Measurements from ENCODE around the gene AKAP13. TPM values are rescaled to one million over a fixed set of nuclear protein-coding genes. Genes with fewer than 3 reads are reported as not detected.

Gene AKAP13
- total RNA-seq, 1 donor, result 346 TPM

DNA sequence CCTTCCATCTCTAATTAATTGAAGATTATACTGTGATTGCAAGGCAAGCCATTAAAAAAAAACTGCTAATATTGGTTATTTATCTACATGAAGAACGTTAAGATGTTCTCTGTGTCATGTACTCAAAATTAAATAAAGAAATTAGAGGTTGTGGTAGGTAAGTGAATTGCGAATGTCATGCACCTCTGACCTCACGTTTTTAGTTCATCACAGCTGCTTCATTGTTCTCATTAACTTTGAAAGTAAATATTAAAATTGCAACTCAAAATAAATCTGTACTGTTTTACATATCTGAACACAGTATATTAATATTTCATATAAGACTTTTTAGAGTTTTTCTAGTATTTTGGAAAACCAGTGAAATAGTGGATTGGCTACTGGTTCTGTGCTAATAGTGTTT, 320.4 kb downstream of the AKAP13 start:
- Histone ChIP-seq H3K4me1 (ENCODE audit: insufficient read depth, low read length) (peaks cover 51% of the 10 kb centered on the region), H3K4me3 (ENCODE audit: low read length) (no peak overlapping the region), H3K27me3 (ENCODE audit: insufficient read depth, low read length) (no peaks in the 10 kb centered on the region), H3K9me3 (ENCODE audit: low read depth, low read length) (no peaks in the 10 kb centered on the region)

DNA sequence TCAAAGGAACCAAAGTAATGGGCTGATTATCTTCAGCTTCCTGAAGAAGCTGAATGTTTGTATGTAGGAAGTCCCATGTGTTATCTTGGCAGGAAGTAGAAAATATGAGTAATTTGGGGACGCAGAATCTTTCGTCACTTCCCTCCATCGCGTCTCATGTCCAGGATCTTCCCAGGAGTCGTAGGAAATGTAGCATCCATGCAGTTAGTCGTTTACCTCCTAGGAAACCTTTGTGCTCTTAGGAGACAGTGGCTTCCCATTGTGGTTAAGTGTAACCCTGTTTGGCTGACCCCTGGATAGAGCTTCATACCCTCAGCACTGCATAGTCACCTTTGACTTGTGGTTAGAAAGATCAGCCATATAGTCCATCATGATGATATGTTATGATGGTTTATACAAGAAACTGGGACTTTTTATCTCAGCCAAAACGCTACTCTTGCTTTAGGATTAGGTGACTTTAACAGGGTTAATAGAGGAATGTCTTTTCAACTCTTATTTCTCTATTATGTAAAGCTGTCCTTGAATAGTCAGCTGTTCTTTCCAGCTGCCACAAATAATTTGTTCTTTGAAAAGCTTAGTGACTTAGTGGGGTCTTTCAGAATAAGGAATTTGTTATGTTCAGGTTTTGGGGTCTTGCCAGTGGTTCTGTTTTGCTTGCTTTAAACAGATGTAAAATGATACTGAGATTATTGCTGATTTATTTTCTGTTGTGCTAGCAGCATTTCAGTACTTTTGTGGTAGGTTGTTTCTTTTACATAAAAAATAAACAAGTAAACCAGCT, 322.1 kb downstream of the AKAP13 start:
- Histone ChIP-seq H3K4me1 (ENCODE audit: insufficient read depth, low read length) (peaks cover 65% of the 10 kb centered on the region), H3K9me3 (ENCODE audit: low read depth, low read length) (no peaks in the 10 kb centered on the region), H3K27me3 (ENCODE audit: insufficient read depth, low read length) (no peaks in the 10 kb centered on the region), H3K4me3 (ENCODE audit: low read length) (no peak overlapping the region)

DNA sequence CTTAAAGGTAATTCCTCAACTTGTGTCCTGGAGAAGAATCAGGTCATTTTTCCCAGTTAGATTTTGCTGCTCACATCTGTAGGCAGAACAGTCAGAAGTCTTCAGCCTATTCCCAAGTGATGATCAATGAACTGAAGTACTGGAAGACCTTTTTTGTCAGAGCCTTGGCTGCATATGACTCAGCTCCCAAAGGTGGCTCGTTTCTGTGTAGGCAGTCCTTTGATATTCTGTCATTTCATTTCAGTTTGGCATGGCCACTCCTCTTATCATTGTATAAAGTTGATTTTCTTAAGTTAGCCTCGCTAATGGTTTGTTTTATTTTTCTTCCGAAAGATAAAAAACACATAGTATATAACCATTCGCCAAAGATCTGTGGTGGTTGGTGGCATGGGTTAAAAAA, 323.7 kb downstream of the AKAP13 start:
- no peak overlapping the region for H3K4me3 ChIP-seq (ENCODE audit: low read length)
- H3K27me3 ChIP-seq (ENCODE audit: insufficient read depth, low read length), result no peaks in the 10 kb centered on the region
- peaks cover 76% of the 10 kb centered on the region for H3K4me1 ChIP-seq (ENCODE audit: insufficient read depth, low read length)
- H3K9me3 ChIP-seq (ENCODE audit: low read depth, low read length), result no peaks in the 10 kb centered on the region

DNA sequence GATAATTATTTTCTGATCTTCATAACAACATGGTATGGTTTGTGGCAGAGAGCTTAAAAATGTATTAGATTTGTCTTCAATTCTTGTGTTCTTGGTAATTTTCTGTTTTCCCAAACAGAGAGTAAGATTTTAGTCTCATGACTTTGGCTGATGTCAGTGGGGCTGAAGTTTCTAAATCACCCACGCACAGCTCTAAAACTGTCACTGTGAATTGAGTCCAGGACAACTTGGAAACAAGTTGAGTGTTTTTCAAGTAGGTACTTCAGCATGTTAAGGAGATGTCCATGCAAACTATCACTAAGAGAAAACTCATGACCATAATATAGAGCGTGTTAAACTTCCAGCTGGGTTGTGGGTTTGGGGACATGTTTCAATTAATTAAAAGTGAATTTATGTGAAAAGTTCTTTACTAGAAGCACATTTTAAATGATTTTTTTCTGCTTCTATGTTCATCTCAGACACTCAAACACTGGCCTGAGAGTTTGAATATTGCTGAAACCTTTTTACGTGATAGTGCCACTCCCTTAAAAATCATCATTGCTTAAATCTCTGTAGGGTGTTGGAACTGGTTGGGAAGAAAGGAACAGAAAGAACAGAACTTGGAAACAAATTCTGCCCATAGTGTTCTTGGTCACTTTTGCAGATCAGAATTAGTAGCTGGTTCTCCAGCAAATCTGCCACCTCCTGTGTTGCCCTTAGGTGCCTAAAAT, 324.5 kb downstream of the AKAP13 start:
- no peaks in the 10 kb centered on the region for H3K27me3 ChIP-seq (ENCODE audit: insufficient read depth, low read length)
- peaks cover 75% of the 10 kb centered on the region for H3K4me1 ChIP-seq (ENCODE audit: insufficient read depth, low read length)
- no peaks in the 10 kb centered on the region for H3K9me3 ChIP-seq (ENCODE audit: low read depth, low read length)
- H3K4me3 ChIP-seq (ENCODE audit: low read length), result no peak overlapping the region

DNA sequence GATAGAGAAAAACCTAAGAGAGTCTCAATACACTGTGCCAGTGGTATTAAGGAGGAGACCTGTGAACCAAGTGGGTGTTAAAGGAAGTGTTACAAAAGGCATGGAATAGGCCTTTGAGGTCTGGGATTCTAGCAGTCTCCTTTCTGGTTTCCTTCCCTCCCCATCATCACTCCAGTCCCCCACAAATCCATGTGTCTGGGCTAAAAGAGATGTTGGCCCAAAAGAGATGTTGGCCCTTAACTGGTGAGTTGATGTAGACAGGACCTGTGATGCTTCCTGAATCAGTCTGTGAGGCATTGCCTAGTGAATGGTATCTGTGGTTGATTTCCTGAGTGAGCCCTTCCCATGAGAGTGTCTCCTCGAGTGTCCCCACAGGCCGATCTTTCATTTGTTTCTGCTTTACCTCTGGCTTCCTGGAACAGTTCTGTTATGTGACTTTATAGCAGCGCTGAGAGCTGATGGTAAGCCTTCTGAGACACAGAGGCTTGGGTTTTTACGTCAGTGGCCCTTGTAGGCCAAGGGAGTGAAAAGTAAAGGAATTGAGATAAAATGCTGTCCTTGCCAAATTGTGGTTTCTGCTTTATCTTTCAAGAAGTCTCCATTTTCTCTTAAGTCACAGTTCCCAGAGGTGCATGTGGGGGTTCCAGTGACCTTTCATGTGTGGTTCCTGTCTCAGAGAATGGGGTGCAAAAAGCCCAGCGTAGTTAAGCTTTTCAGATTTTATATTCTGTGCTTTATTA, 326.5 kb downstream of the AKAP13 start:
- no peak overlapping the region for H3K4me3 ChIP-seq (ENCODE audit: low read length)
- peaks cover 66% of the 10 kb centered on the region for H3K4me1 ChIP-seq (ENCODE audit: insufficient read depth, low read length)
- no peaks in the 10 kb centered on the region for H3K9me3 ChIP-seq (ENCODE audit: low read depth, low read length)
- H3K27me3 ChIP-seq (ENCODE audit: insufficient read depth, low read length), result no peaks in the 10 kb centered on the region

DNA sequence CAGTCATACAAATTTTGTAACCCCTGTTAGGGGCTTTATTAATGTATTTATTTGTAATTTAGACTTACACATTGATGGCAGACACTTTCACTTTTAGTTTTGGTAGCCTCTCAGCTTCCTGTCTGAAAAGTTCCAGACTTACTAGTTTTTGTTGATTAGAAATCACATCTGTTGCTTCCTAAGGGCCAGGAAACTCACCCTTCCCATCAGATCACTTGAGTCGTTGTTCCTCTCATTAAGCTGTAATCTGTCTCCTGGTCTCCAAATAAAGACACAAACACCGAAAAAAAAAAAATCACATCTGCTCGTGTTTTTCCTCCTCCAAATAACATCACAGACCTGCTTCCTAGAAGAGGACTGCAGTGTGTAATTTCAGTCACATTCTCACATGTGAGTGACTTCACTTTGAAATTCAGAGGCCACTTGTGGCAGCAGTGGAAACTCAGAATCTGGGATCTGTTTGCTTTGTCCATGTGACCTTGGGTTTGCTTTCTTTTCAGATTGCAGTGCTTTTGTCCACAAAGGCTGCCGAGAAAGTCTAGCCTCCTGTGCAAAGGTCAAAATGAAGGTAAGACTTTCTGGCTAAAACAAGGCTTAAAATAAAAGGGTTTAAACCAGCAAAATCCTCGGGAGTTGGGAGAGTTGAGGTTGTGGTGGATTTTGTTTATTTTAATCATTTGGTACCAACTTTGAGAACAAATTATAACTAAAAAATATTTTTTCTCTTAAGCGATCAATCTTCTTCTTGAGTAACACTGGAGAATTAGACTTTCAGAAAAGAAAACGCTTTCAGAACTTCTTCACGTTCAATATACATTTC, 327.3 kb downstream of the AKAP13 start:
- H3K4me1 ChIP-seq (ENCODE audit: insufficient read depth, low read length), result peaks cover 58% of the 10 kb centered on the region
- H3K4me3 ChIP-seq (ENCODE audit: low read length), result no peak overlapping the region
- no peaks in the 10 kb centered on the region for H3K27me3 ChIP-seq (ENCODE audit: insufficient read depth, low read length)
- H3K9me3 ChIP-seq (ENCODE audit: low read depth, low read length), result no peaks in the 10 kb centered on the region

DNA sequence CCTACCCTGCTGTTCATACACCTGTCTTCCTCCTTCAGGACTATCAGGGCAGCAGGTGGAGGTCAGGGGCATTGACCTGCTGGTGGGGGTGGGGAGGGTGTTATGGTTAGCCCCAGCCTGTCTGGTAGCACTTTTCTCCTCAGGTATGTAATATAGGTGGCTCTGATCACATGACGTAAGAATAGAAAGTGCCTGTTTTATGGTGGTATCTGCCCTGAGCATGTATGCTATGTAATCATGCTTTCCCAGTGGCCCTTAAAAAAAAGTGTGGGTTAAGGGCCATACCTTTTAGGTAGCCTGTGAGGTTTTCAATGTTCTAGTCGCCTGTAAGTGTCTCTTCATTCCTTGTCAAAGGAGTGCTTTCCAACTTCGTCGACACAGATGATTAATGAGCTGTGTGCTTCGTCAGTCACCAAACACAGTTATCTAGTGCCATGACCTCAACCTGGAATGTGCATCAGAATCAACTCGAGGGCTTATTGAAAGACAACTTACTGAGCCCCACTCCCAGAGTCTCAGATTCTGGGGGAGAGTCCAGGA, 328.1 kb downstream of the AKAP13 start:
- Histone ChIP-seq H3K9me3 (ENCODE audit: low read depth, low read length) (no peaks in the 10 kb centered on the region), H3K4me3 (ENCODE audit: low read length) (no peak overlapping the region), H3K4me1 (ENCODE audit: insufficient read depth, low read length) (peaks cover 52% of the 10 kb centered on the region), H3K27me3 (ENCODE audit: insufficient read depth, low read length) (no peaks in the 10 kb centered on the region)

DNA sequence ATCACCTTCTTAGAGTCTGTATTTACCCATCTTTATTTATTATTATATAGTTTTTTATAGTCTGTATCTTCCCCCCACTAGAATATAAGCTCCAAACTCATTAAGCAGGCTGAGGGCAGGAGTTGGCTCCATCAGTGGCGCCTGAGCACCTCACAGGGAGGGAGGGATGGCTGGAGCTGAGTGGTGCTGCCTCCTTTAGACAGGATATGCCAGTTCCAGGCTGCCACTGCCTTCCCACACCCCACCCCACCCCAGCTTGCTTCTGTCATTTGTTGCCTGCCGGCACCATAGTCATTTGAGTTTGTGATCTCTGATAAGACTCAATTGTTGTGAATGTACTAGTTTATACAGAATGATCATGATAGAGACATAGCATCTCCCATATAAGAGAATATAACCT, 328.8 kb downstream of the AKAP13 start:
- Histone ChIP-seq H3K4me3 (ENCODE audit: low read length) (no peak overlapping the region), H3K4me1 (ENCODE audit: insufficient read depth, low read length) (peaks cover 47% of the 10 kb centered on the region), H3K9me3 (ENCODE audit: low read depth, low read length) (no peaks in the 10 kb centered on the region), H3K27me3 (ENCODE audit: insufficient read depth, low read length) (no peaks in the 10 kb centered on the region)

DNA sequence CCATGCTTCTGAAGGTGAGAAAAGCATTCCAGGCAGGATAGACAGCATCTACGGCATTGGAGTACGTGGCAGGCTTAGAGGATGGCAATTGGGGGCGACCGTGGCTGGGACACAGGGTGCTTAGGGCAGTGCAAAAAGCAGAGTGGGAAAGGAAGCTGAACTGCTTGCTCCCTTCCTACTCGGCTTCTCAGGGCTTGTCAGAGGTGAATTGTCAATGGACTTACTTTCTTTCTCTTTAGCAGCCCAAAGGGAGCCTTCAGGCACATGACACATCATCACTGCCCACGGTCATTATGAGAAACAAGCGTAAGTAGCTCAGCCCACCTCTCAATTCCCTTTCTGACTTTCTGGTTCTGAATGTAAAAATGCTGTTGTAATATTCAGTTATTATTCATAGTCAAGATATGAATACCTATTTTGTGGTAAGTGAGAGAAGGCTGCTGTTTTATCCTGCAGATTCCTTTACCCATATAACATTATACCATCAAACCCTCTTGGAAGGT, 330.0 kb downstream of the AKAP13 start:
- H3K9me3 ChIP-seq (ENCODE audit: low read depth, low read length), result no peaks in the 10 kb centered on the region
- H3K4me3 ChIP-seq (ENCODE audit: low read length), result no peak overlapping the region
- no peaks in the 10 kb centered on the region for H3K27me3 ChIP-seq (ENCODE audit: insufficient read depth, low read length)
- H3K4me1 ChIP-seq (ENCODE audit: insufficient read depth, low read length), result peaks cover 36% of the 10 kb centered on the region

DNA sequence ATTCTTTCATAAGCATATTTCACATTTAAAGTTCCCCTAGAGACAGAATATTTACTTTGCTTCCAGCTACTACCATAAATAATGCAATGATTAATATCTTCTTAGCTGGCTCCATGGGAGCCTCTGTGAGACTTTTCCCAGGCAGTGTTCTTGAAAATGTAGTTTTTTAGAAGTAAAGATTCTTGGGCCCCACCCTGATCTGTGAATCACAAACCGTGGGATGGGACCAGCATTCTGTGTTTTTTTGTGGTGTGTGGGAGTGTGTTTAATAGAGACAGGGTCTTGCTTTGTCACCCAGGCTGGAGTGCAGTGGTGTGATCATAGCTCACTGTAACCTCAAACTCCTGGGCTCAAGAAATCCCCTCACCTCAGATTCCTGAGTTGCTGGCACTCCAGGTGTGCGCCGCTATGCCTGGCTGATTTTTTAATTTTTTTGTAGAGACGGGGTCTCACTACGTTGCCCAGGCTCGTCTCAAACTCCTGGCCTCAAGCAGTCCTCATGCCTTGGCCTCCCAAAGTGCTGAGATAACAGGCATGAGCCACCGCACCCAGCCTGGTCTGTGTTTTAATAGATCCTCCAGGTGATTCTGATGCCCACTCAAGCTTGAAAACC, 331.3 kb downstream of the AKAP13 start:
- peaks cover 27% of the 10 kb centered on the region for H3K4me1 ChIP-seq (ENCODE audit: insufficient read depth, low read length)

DNA sequence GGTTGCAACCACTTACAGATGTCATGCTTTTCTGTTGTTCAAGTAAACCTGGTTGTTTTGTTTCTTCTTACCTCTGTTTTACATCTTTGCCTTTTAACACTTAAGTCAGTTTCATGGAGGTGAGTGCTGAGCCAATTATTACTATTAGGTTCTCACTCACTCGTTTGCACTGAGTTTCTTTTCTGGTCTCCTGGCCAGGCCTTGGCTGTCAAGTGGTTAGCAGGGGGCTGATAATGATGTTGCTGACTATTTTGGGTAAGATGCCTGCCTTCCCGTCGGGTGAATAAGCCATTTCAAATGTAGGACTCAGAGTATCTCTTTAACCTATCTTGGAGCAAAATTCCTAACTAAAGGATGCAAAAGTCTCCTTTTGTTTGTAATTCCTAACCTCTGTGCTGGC, 335.9 kb downstream of the AKAP13 start:
- Histone ChIP-seq H3K4me3 (ENCODE audit: low read length) (no peak overlapping the region), H3K27me3 (ENCODE audit: insufficient read depth, low read length) (no peaks in the 10 kb centered on the region)

More for the DNA sequence above, 331.3 kb downstream of the AKAP13 start:
- no peak overlapping the region for H3K4me3 ChIP-seq (ENCODE audit: low read length)
- no peaks in the 10 kb centered on the region for H3K27me3 ChIP-seq (ENCODE audit: insufficient read depth, low read length)
- no peaks in the 10 kb centered on the region for H3K9me3 ChIP-seq (ENCODE audit: low read depth, low read length)

DNA sequence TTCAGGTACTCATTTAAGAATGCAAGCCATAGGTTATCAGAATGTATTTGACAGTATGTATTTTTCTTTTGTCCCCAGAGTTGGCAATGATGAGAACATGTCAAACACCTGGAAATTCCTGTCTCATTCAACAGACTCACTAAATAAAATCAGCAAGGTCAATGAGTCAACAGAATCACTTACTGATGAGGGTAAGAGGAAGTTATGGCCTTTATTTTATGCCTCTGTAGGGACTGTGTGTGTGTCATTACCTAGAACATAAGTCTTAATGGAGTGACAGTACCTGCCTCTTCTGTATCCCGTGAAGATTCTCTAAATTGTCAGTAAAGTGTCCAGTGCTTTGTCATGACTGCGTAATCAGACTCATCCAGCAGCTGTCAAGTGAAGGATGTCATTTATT, 336.8 kb downstream of the AKAP13 start:
- Histone ChIP-seq H3K27me3 (ENCODE audit: insufficient read depth, low read length) (no peaks in the 10 kb centered on the region), H3K4me3 (ENCODE audit: low read length) (no peak overlapping the region), H3K4me1 (ENCODE audit: insufficient read depth, low read length) (no peaks in the 10 kb centered on the region)

More for the DNA sequence above, 335.9 kb downstream of the AKAP13 start:
- H3K9me3 ChIP-seq (ENCODE audit: low read depth, low read length), result no peaks in the 10 kb centered on the region
- H3K4me1 ChIP-seq (ENCODE audit: insufficient read depth, low read length), result no peaks in the 10 kb centered on the region

DNA sequence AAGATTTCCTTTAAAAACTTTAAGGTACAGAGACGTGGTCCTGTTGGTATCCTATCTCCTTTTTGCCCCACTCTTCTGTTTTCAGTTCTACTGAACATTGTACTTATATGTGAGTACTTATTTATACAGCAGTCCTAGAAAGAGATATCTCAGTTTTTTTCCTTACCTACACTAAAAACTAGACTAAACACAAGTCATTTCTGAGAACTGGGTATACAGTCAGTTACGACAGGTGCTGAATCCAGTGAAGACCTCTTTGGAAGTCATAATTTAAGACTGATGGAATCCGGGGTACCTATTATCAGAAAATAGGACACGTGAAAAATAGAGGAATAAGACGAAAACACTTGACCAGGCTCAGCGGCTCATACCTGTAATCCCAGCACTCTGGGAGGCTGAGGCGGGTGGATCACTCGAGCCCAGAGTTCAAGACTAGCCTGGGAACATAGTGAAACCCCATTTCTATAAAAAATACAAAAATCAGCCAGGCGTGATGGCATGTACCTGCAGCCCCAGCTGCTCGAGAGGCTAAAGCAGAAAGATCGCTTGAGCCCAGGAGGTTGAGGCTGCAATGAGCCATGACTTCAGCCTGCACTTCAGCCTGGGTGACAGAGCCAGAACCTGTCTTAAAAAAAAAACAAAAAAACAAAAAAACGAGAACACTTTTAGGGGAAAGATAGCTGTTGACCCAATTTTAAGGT, 338.0 kb downstream of the AKAP13 start:
- no peaks in the 10 kb centered on the region for H3K4me1 ChIP-seq (ENCODE audit: insufficient read depth, low read length)
- H3K27me3 ChIP-seq (ENCODE audit: insufficient read depth, low read length), result no peaks in the 10 kb centered on the region
- H3K9me3 ChIP-seq (ENCODE audit: low read depth, low read length), result no peaks in the 10 kb centered on the region
- no peak overlapping the region for H3K4me3 ChIP-seq (ENCODE audit: low read length)

More for the DNA sequence above, 336.8 kb downstream of the AKAP13 start:
- no peaks in the 10 kb centered on the region for H3K9me3 ChIP-seq (ENCODE audit: low read depth, low read length)
